ENCODE results near the gene NDP.

DNA sequence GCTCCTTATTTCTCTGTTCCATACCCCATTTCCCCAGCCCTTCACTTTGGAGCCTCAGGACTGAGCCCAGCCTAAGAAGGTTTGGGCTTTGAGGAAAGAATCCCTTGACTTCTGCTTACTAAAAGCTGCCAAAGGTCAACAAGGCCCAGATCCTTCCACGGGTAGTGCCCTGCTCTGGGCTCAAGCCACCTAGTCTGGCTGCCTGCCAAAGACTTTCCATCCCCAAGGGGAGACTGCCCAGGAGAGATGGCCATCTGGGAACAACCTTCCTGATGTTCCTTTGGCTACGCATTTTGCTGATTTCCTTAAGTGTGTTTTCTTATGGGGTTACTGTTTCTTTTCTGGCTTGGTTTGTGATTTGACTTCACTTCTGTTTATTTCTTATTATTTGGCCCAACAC lies 49.8 kb upstream of the NDP start:
- TF ChIP-seq CTCF (IDR thresholded peaks at IDR 0.05) = no peak
- no peak for TF ChIP-seq POLR2AphosphoS5 (IDR thresholded peaks at IDR 0.05)
- no peak for TF ChIP-seq POLR2A (IDR thresholded peaks at IDR 0.05; ENCODE audit: low read depth)
- TF ChIP-seq EP300 (IDR thresholded peaks at IDR 0.05) = no peak
